Muscle layer of colon (tissue), 2 donors: Measurements from ENCODE around the gene ZSWIM5.
A peak's percentile ranks its signal among the peaks of the same experiment; 100 is the strongest.
"Not testable (repeated sequence)": the region's sequence is repeated elsewhere in the genome, so short reads cannot be mapped to it uniquely, and the experiment has no call there.

ENCODE experiments used
- H3K27ac ChIP-seq: one replicate; pipeline ENCODE4 v1.7.0; 2013; ENCODE audit warnings: low read depth, mild to moderate bottlenecking, low read length, moderate library complexity
- H3K27me3 ChIP-seq, 2 donors: one replicate each; pipeline ENCODE4 v1.7.0; 2013; ENCODE audit warnings: low read length in 2 of 2, mild to moderate bottlenecking in 2 of 2; ENCODE audit not compliant: insufficient read depth in 2 of 2, control insufficient read depth in 1 of 2
- H3K36me3 ChIP-seq: one replicate; pipeline ENCODE4 v1.7.0; 2013; ENCODE audit warnings: mild to moderate bottlenecking, low read length; ENCODE audit not compliant: insufficient read depth
- H3K4me1 ChIP-seq: one replicate; pipeline ENCODE4 v1.7.0; 2013; ENCODE audit warnings: mild to moderate bottlenecking, low read length; ENCODE audit not compliant: insufficient read depth
- H3K4me3 ChIP-seq, 2 donors: one replicate each; pipeline ENCODE4 v1.7.0; 2013; ENCODE audit warnings: low read length in 2 of 2, low read depth in 1 of 2, mild to moderate bottlenecking in 1 of 2, moderate library complexity in 1 of 2
- H3K9ac ChIP-seq: one replicate; pipeline ENCODE4 v1.7.0; 2013; ENCODE audit warnings: low read length
- H3K9me3 ChIP-seq: one replicate; pipeline ENCODE4 v1.7.0; 2013; ENCODE audit warnings: mild to moderate bottlenecking, low read length
- donor health status: abdominal sarcoma.
- donor health status: Adenocarcinoma of cecum.

ZSWIM5 gene

DNA sequence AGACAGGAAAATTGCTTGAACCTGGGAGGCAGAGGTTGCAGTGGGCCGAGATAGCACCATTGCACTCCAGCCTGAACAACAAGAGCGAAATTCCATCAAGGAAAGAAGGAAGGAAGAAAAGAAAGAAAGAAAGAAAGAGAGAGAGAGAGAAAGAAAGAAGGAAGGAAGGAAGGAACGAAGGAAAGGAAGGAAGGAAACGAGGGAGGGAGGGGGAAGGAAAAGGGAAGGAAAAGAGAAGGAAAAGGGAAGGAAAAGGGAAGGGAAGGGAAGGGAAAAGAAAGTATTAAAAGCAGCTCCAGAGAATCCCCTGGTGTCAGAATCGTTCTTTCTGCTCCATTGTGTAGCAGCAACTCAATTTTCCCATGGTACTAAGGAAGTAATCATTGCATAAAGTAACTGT is 19.2 kb upstream of the ZSWIM5 start:
- H3K9me3 ChIP-seq: no peaks in the 10 kb centered on the region
- no peaks in the 10 kb centered on the region for H3K27me3 ChIP-seq
- no peak overlapping the region for H3K9ac ChIP-seq
- no peak overlapping the region for H3K4me3 ChIP-seq
- H3K4me1 ChIP-seq: no peaks in the 10 kb centered on the region
- H3K36me3 ChIP-seq: no peaks in the 10 kb centered on the region
- H3K27ac ChIP-seq: no peak overlapping the region

DNA sequence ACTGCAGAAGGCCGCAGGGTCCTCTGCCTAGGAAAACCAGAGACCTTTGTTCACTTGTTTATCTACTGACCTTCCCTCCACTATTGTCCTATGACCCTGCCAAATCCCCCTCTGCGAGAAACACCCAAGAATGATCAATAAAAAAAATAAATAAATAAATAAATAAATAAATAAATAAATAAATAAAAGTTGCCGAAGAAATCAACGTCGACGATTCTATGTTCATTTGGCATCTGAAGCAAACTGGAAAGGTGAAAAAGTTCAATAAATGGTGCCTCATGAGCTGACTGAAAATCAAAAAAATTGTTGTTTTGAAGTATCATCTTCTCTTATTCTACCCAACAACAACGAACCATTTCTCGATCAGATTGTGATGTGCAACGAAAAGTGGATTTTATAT is 17.3 kb upstream of the ZSWIM5 start:
- not testable (repeated sequence) for H3K27me3 ChIP-seq, H3K36me3 ChIP-seq, H3K9ac ChIP-seq, H3K9me3 ChIP-seq, H3K4me3 ChIP-seq, H3K27ac ChIP-seq, H3K4me1 ChIP-seq

DNA sequence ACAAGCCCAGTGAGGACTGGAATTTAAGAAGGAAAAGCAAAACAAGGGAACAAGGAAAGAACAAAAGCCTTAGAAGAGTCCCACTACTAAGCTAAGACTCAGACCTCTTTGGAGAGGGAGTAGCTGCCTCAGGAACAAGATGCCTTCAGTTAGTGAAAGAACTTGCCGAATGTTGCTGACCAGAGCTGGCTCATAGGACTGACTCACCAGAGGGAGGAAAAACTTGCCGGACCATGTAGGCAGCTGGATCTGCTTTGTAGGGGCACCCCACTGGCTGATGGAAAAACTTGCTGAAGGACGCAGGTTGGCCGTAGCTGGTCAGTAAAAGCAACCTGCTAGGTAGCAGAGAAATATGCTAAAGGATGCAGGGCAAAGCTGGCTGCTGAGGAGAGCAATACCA is 15.3 kb upstream of the ZSWIM5 start:
- Histone ChIP-seq H3K27me3 (no peaks in the 10 kb centered on the region), H3K9ac (no peak overlapping the region), H3K4me3 (no peak overlapping the region), H3K36me3 (no peaks in the 10 kb centered on the region), H3K27ac (no peak overlapping the region), H3K9me3 (no peaks in the 10 kb centered on the region), H3K4me1 (no peaks in the 10 kb centered on the region)

DNA sequence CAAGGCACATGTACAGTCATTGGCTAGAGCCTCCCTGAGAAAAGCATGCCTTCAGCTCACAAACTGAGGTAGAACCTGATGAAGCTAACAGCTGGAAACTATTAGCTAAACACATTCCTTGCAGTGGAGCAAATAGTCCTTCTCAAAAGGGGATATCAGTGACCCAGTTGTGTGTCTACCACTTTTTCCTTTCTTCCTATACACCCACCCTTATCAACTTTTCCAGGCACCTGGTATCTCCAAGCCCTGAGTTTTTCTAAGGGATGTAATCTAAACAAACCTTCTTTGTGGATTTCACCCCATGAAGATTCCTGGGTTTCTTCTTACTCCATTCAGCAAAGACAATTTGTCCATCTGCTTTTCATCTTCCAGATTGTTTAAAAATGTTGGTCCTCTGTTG is 10.5 kb upstream of the ZSWIM5 start:
- H3K9me3 ChIP-seq: no peaks in the 10 kb centered on the region
- H3K4me3 ChIP-seq: no peak overlapping the region
- H3K4me1 ChIP-seq: no peaks in the 10 kb centered on the region
- H3K27ac ChIP-seq: no peak overlapping the region
- no peaks in the 10 kb centered on the region for H3K36me3 ChIP-seq
- H3K27me3 ChIP-seq: no peaks in the 10 kb centered on the region
- no peak overlapping the region for H3K9ac ChIP-seq

DNA sequence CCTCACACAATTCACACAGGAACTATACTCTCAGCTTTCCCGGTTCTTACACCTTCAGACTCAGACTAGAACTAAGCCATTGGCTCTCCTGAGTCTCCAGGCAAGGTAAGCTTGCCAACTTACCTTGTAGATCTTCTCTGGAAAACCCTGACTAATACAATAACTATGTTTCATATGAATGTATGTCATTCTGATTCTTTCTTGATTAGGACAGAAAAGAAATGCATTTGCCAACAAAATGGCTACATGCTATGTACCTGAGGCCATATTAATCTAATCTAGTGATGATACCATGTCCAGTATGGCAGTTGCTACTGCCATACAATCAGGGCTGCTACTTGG is 9.8 kb upstream of the ZSWIM5 start:
- no peak overlapping the region for H3K4me3 ChIP-seq

DNA sequence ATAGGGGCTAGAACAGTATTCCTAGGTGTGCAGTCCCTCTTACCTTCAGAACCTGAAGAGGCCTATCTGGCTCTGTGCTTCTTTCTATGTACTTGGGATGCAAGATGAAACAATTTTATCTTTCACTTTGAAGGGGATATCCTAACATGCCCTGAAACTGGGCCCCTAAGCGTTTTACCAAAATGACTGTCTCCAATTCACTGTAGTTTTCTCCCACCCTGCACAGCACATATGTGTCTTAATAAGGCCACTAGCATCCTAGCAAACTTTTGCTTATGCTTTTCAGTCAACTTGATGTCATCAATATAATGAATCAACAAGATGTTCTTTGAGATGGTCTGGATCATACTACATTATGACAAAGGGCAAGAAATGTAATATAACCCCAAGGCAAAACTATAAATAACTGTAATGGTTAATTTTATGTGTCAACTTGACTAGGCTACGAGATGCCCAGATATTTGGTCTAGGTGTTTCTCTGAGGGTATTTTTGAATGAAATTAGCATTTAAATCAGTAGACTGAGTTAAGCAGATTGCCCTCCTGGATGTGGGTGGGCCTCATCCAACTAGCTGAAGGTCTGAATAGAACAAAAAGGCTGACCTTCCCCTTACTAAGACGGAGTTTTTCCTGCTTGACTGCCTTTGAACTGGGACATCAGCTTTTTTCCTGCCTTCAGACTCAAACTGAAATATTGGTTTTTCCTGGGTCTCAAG is 9.2 kb upstream of the ZSWIM5 start:
- Histone ChIP-seq H3K4me3 (no peak overlapping the region), H3K27me3 (no peaks in the 10 kb centered on the region), H3K36me3 (no peaks in the 10 kb centered on the region), H3K27ac (no peak overlapping the region), H3K9ac (no peak overlapping the region), H3K4me1 (no peaks in the 10 kb centered on the region), H3K9me3 (no peaks in the 10 kb centered on the region)

More for the DNA sequence above, 9.8 kb upstream of the ZSWIM5 start:
- no peak overlapping the region for H3K27ac ChIP-seq
- H3K36me3 ChIP-seq: no peaks in the 10 kb centered on the region
- no peaks in the 10 kb centered on the region for H3K27me3 ChIP-seq
- H3K9me3 ChIP-seq: no peaks in the 10 kb centered on the region
- H3K9ac ChIP-seq: no peak overlapping the region
- H3K4me1 ChIP-seq: no peaks in the 10 kb centered on the region

DNA sequence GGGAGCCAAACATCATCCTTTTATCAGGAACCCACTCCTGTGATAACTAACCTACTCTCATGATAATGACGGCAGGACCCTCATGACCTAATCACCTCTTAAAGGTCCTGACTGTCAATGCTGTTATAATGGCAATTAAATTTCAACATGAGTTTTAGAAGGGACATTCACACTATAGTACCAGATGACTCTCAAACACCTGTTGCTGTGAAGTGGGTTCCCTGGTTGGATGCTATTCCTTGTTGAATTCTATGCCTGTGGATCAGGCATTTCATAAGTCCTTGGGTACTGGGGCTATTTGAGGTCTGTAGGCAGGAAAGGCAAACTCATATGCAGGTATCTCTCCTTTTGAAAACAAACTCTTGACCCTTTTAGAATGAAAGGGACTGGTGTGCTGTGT is 7.5 kb upstream of the ZSWIM5 start:
- Histone ChIP-seq H3K4me1 (no peaks in the 10 kb centered on the region), H3K9ac (no peak overlapping the region), H3K4me3 (no peak overlapping the region), H3K9me3 (no peaks in the 10 kb centered on the region), H3K36me3 (no peaks in the 10 kb centered on the region), H3K27ac (no peak overlapping the region), H3K27me3 (no peaks in the 10 kb centered on the region)

DNA sequence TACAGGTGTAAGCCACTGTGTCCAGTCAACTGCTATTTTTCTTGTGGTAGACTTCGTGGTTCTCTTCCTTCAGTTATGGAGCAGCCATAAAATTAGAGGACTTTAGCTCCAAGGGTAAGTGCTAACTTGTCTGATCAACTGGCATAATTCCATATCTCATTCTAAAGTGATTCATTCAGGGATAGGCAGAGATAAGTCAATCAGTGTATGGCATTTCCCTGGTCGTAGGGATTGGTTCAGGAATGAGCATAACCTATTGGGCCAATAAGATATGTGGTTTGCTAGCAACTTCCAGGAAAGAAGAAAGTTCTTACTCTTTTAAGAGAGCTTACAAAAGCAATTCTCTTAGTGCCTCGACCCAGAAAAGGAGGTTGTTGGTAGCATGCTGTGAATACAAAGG is 4.7 kb upstream of the ZSWIM5 start:
- Histone ChIP-seq H3K9me3 (no peaks in the 10 kb centered on the region), H3K36me3 (no peaks in the 10 kb centered on the region), H3K9ac (no peak overlapping the region), H3K27me3 (peaks cover 0 to 2% of the 10 kb centered on the region in 2 donors), H3K4me1 (peaks cover 6% of the 10 kb centered on the region), H3K4me3 (no peak overlapping the region), H3K27ac (no peak overlapping the region)

DNA sequence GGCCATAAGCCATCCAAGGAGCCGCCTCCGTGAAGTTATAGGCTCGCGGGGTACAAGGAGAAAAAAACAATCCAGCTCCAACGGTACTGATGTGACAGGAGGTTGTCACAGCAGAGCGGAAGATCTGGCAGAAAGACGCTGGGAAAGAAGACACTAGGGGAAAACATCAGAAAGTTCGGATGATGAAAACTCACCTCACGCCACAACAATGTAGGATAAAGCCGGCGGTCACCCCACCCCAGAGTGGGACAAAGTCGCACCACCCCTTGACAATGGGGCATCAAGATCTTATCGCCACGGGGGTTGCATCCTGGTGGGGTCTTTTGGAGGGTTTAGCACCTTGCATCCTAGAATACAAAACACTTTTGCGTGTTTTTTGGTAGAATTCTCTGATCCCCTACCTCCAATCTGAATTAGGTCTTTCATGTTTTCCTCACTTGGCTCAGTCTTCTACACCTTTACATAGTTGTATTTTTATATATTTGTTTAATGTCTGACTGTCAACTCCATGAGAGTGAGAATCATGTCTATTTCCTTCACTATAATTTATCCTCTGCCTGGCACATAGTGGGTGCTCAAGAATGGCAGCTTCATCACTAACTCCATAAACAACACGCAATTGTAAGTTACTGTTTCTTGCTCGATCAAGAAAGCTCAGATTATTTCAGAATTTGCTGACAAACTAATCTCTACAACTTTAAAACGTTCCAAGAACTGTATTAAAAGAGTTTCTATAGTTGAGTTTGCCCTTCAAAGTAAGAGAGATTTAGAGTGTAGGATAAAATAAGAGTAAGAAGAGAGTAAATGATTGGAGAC is 611 bp upstream of the ZSWIM5 start:
- H3K4me1 ChIP-seq: peaks cover 17% of the 10 kb centered on the region
- H3K27me3 ChIP-seq: peaks cover 0 to 2% of the 10 kb centered on the region in 2 donors
- H3K36me3 ChIP-seq: no peaks in the 10 kb centered on the region
- peak overlapping the region; percentile 56 to 63 for H3K4me3 ChIP-seq
- H3K9ac ChIP-seq: no peak overlapping the region
- H3K27ac ChIP-seq: peak overlapping the region; percentile 59
- no peaks in the 10 kb centered on the region for H3K9me3 ChIP-seq

DNA sequence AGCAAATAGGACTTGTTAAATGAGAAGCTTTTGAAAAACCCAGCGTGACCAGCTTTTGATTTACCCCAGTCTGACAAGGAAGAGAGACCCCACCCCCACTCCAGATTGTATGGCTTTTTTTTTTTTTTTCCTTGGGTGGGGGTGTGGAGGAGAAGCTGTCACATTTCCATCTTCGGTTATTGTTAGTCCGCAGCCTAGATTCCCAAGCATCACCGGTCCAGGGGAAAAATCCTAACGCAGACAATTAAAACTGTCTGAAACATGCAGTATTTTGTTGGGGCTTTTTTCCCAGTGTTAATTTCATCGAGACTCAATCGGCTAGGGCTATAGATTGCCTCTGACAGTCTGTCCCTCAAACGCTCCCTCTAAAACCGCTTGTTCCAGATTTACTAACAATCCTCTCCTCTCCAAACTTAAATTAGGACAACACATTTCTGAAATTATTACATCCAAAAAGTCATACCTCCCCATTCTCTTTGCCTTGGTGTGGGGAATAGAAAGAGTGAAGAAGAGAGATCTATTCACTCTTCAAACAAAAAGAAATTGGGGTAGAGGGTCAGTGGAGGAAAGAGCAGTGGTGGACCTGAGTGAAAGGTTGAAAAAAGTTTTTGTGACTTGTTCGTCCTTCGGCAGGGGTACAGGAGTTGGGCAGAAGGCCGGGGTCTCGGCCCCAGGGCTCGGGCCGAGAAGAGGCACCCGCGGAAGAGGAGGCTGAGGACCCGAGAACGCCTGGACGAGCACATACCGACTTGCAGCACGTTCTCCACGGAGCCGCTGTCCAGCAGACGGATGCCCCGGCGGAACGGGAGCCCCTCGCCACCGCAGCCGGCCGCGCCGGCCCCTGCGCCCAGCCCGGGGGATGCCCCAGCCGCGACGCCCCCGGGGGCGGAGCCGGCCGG is 1.1 kb downstream of the ZSWIM5 start:
- Histone ChIP-seq H3K27me3 (peaks cover 0 to 2% of the 10 kb centered on the region in 2 donors), H3K4me1 (peaks cover 17% of the 10 kb centered on the region), H3K36me3 (no peaks in the 10 kb centered on the region), H3K4me3 (peak overlapping the region in 1 of 2 donors; percentile 67), H3K9ac (peak overlapping the region; percentile 27), H3K27ac (peak overlapping the region; percentile 42), H3K9me3 (no peaks in the 10 kb centered on the region)

DNA sequence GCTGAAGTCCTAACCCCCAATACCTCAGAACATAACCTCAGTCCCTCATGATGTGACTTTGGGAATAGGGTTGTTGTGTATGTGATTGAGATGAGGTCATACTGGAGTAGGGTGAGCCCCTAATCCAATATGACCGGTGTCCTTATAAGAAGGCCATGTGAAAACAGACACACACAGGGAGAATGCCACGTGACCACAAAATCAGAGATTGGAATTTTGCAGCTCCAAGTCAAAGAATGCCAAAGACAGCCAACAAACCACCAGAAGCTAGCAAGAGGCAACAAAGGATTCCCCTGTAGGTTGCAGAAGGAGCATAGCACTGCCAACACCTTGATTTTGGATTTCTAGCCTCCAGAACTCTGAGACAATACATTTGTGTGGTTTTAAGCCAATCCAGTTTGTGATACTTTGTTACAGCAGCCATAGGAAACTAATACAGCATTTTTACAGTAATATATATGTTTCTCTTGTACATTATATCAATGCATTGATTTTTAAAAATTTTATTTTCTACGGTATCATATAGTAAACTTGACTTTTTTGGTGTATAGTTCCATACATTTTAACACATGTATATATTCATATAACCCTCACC is 5.4 kb downstream of the ZSWIM5 start:
- no peak overlapping the region for H3K27ac ChIP-seq
- no peak overlapping the region for H3K9ac ChIP-seq
- no peaks in the 10 kb centered on the region for H3K27me3 ChIP-seq
- peaks cover 11% of the 10 kb centered on the region for H3K4me1 ChIP-seq
- H3K36me3 ChIP-seq: no peaks in the 10 kb centered on the region
- H3K9me3 ChIP-seq: no peaks in the 10 kb centered on the region
- H3K4me3 ChIP-seq: no peak overlapping the region
